GM12874 (cell line): ENCODE measurements around the gene TECRL.

ENCODE experiments used
- CTCF ChIP-seq: IDR thresholded peaks from 2 replicates; pipeline ENCODE4 v1.5.1; 2011; ENCODE audit warnings: low read depth, mild to moderate bottlenecking, control low read depth, low read length, moderate library complexity; ENCODE audit not compliant: insufficient read depth

The TECRL gene

DNA sequence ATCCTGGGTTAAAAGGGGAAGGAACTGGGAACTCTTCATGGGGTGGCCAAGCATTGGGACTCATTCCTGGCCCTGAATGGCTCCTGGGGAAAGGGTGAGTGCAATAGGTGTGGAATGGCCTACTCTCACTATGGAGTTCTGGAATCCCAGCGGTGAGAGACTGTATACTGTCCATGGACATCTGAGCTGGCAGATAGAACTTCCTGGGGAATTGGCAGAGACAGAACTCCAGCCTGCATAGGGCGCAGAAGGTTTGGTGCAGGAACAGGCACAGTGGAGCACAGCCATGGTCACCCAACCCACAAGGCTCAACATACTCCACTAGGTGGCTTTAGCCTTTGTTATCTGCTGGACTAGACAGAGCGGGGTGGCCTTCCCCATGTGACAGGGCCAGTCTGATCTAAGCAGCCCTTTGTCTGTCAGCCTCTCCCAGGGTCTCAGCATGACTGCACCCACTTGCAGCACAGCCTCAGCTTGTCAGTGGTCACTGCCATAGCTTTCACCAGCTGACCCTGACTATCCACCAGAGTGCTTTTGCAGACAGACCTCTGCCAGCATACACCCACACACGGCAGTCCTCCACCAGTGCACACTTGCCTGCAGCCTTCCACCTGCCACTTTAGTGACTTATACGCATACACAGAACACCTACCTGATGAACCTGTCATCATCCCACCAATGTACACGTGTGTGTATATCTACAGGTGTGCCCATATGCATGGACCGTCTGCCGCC lies 48.4 kb downstream of the TECRL start:
- TF ChIP-seq CTCF: no peak

DNA sequence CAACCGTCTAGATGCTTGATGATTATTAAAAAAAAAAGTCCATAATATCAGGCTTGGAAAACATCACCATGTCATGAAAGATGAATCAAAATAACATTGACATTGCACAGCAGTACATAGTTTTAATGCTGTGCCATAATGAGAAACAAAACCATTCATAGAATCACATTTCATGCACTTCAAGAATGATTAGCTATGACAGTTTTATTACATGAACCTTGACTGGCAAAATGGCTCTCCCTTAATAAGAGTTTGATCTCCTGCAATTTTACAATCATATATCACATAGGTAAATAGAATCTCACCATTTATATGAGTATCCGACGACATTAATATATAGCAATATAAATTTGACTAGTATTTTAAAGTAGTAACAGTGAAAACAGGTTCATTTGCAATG lies 49.8 kb downstream of the TECRL start:
- TF ChIP-seq CTCF: no peak

- no peak for TF ChIP-seq CTCF
Measured at GRCh38 chr4:64353904-64354303, 55.3 kb downstream of the TECRL start.

GRCh38 chr4:64341711-64342110 lies 67.5 kb downstream of the TECRL start:
- TF ChIP-seq CTCF: no peak

GRCh38 chr4:64340218-64341110 lies 68.8 kb downstream of the TECRL start:
- TF ChIP-seq CTCF: no peak

- TF ChIP-seq CTCF: no peak
Measured at GRCh38 chr4:64334964-64335363, 74.3 kb downstream of the TECRL start.

- no peak for TF ChIP-seq CTCF
Measured at GRCh38 chr4:64330143-64330542, 79.1 kb downstream of the TECRL start.
